HG03159 (cell line): Measurements from ENCODE around the gene ZNF202.
"Not testable (repeated sequence)": the region's sequence is repeated elsewhere in the genome, so short reads cannot be mapped to it uniquely, and the experiment has no call there.

Experiments
- ATAC-seq: cut with Tn5 transposase; IDR thresholded peaks from one replicate; pipeline ENCODE4 v1.9.1; 2021; ENCODE audit warnings: mild to moderate bottlenecking, moderate library complexity; ENCODE audit not compliant: unreplicated experiment

ZNF202 gene

DNA sequence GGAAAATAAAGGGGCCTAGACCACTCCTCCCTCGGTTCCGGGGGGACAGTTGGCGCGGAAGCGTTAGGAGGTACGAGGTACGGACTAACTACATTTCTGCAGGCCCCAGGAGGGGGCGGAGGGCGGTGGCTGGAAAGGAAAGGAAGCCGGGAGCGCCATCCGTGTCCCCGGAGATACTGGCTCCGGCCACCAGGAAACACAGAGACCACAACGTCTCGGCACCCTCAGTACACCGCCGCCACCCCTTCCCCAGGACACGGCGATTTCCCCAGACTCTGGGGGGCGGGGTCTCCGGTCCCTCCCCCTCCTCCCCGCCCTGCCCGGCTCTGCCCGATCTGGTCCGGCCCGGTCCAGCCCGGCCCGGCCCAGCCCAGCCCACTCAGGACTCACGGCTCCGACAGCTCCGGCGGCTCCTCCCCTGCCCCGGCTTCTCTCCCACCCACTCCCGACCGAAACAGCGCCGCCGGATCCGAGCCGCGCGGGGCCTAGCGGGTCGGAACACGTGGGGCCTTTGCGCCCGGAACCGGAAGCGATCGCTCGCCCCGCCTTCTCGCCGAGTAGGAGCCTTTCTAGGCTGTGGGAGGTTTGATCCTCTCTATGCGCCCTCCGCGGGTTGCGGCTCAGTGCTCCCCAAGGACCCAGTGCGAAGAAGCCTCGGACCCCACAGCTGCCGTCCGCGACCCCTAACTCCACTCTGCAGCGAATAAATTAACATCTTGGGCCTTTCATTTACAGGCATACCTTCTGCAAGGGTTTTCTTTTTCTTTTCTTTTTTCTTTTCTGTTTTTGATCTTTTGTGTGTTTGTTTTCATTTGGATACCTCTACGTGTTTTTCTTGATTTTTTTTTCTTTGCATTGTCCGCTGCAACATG, at the start of gene ZNF202:
Gene ZNF202, minus strand, starts transcription at position 502 of the 872 bp plus-strand sequence. CDS start 10,772 bp downstream, outside the sequence.
- peak; percentile 99 for ATAC-seq

DNA sequence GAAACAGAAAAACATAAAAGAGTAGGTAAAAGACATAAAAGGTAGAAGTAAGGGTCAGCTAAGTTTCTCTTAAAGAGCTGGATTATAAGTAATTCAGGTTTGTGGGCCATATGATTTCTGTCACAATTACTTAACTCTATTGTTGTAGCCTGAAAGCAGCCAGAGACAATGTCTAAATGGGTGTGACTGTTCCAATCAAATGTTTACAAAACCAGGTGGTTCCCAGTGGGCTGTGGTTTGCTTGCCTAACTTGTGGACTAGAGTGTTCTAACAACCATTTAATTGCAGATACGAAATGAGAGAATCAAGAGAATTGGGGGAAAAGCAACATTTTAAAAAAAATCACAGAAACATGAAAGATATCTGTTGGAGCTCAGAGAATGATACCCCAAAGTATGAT, 42.1 kb upstream of the ZNF202 start:
- ATAC-seq, result no peak

GRCh38 chr11:123778511-123778910, 37.1 kb upstream of the ZNF202 start:
- ATAC-seq, result no peak

GRCh38 chr11:123775715-123776549, 34.5 kb upstream of the ZNF202 start:
- ATAC-seq, result no peak

GRCh38 chr11:123775289-123775688, 33.8 kb upstream of the ZNF202 start:
- ATAC-seq, result no peak

DNA sequence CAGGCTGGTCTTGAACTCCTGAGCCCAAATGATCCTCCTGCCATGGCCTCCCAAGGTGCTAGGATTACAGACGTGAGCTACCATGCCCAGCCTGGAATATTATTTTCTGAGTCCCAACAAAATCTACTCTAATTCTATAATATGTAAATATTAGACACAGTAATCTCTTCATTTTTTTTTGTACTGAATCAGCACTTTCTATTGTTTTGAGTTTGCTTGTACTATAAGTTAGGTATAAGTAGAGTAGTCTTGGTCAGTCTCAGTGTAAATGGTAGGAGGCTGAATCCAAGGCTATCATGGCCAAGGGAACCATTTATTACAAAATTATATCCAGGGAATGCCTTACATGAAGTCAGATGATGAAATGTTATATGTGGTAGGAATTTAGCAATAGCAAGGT, 32.5 kb upstream of the ZNF202 start:
- ATAC-seq, result no peak

- ATAC-seq, result no peak
Observed at GRCh38 chr11:123773026-123773425, 31.6 kb upstream of the ZNF202 start.

DNA sequence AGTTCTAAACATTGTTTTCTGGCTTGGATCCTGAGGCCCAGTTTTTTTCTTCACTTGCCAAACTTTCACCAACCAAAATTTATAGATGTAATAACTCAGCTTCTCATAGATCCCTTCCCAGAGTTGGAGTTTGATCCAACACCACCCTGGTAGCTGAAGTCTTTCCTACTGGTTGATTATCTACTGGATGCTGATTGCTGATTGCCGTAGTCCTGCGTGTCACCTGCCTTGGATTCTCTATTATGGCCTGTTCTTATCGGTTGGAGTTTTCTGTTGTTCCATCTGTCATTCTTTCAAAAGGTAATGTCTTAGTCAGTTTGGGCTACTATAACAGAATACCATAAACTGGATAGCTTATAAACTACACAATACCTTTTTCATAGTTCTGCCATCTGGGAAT, 30.2 kb upstream of the ZNF202 start:
- no peak for ATAC-seq

DNA sequence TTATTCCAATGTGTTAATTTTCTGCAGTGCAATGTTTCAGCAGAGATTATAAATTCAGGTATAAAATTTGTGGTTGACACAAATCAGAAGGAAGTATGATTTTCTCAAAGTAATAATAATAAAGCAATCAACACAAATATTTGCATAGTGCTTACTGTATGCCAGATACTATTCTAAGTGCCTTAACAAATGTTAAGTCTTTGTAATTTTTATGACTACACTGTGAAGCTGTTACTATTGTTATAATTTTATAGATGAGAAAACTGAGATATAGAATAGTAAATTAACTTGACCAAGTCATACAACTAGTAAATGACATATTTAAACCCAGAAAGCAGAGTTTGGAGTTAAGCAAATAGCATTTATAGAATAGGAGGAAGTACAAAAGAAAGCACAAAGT, 29.3 kb upstream of the ZNF202 start:
- ATAC-seq, result no peak

GRCh38 chr11:123765601-123766000, 24.1 kb upstream of the ZNF202 start:
- ATAC-seq, result no peak

- no peak for ATAC-seq
Observed at GRCh38 chr11:123762422-123762821, 21.0 kb upstream of the ZNF202 start.

DNA sequence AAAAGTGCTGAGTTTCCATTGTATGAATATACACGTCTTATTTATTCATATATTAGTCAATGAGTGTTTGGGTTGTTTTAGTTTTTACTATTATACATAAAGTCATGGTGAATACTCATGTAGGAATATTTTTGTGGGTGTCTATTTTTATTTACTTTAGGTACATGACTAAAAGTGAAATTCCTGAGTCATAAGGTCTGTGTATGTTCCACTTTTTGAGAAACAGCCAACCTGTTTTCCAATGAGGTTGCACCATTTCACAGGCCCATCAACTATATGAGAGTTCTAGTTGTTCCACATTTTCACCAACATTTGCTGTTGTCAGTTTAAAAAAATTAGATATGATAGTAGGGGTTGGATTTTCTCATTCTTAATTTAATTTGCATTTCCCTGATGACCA, 19.4 kb upstream of the ZNF202 start:
- peak; percentile 78 for ATAC-seq

- no peak for ATAC-seq
Observed at GRCh38 chr11:123757976-123758375, 16.5 kb upstream of the ZNF202 start.

GRCh38 chr11:123755813-123756212, 14.4 kb upstream of the ZNF202 start:
- ATAC-seq, result no peak

DNA sequence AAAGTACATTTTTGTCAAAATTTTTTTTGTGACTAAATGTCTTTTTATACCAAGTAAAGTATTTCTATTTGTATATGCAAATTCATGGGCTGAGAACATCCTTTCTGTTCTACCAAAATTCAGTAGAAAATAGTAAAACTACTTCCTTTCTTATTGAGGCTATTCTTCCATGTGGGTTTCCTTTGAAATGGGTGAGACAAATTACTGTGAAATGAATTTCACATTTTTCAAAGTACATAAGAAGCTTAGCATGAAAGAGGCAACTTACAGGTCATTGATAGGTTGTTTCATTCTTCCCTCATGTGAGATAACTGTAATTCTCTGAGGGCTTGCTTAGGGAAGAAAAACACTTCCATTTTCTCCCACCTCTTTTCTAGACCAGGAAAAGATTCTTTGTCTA, 13.9 kb upstream of the ZNF202 start:
- no peak for ATAC-seq

DNA sequence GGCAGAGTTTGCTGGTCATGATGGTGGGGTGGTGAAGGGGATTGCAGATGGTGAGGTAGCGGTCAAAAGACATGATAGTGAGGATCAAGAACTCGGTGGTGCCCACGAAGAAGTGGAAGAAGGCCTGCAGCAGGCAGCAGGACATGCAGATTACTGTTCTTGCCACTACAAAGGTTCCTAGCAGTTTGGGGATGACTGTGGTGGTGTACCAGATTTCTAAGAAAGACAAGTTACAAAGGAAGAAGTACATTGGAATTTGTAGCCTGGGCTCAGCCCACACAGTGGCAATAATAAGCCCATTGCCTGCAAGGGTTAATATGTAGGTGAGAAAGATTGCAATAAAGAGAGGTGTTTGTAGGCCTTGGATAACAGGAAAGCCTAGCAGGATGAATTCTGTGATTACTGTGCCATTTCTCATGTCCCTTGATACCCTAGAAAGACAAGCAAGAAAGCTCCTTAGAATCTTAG, 12.7 kb upstream of the ZNF202 start, which contains the start of gene OR6X1:
Gene OR6X1, minus strand, starts transcription at position 418 of the 468 bp plus-strand sequence. Its CDS starts 0 bp downstream, at position 418.
- no peak for ATAC-seq

DNA sequence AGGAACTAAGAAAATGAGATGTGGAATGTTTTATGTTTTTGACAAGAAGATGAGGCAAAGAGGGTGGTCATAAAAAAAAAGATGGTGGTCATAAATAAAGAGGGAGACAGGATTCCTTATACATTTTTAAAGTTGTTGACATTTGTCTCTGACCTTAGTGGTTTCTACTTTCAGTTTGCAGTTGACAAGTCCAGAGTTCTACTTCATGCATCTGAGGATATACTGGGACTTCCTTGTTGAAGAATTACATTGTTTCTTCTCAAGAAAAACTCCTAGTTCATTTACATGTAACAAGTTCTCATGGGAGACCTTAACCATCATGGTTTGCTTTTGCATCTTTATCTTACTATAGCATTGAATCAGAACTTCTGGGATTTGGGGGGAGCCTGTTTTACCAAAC, 11.7 kb upstream of the ZNF202 start:
- no peak for ATAC-seq

DNA sequence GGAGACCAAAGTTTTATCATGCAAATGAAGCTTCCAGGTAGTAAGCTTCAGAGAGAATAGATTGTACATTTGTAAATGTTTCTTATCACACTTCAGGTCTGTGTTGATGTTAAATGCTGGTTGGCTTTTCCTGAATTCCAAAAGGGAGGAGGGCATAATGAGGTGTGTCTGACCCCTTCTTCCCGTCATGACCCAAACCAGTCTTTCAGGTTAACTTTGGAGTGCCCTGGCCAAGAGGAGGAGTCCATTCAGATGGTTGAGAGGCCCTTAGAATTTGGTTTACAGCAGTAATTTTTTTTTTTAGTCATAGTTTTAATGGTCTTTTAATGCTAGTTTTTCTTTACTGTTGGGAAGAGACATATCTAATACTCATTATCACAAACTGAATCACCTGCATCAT, 10.3 kb upstream of the ZNF202 start:
- ATAC-seq, result no peak

- ATAC-seq, result not testable (repeated sequence)
Observed at GRCh38 chr11:123748349-123748748, 6.9 kb upstream of the ZNF202 start.

GRCh38 chr11:123745764-123746451, 4.4 kb upstream of the ZNF202 start:
- ATAC-seq, result no peak

GRCh38 chr11:123742724-123743120, 1.3 kb upstream of the ZNF202 start:
- no peak for ATAC-seq
